Measurements from ENCODE around the gene UBFD1.
"Not testable (repeated sequence)": the region's sequence is repeated elsewhere in the genome, so short reads cannot be mapped to it uniquely, and the experiment has no call there.

UBFD1 gene

DNA sequence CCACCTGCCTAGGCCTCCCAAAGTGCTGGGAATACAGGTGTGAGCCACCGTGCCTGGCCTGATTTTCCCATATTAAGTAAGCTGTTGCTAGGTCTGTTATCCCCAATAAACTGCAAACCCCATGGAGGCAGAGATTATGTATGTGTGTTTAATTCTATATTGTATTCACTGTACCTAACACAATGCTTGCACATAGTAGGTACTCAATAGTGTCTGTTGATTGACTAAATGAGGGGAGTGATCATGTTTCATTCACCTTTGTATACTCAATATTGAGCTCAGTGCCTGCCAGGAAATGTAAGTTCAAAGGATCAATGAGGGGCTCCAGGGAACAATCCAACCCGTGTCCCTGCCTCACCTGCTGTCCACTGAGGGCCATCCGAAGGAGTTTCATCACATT, 32.6 kb upstream of the UBFD1 start:
- H3K4me3 ChIP-seq (ENCODE audit: low read depth, low read length), result no peak overlapping the region

DNA sequence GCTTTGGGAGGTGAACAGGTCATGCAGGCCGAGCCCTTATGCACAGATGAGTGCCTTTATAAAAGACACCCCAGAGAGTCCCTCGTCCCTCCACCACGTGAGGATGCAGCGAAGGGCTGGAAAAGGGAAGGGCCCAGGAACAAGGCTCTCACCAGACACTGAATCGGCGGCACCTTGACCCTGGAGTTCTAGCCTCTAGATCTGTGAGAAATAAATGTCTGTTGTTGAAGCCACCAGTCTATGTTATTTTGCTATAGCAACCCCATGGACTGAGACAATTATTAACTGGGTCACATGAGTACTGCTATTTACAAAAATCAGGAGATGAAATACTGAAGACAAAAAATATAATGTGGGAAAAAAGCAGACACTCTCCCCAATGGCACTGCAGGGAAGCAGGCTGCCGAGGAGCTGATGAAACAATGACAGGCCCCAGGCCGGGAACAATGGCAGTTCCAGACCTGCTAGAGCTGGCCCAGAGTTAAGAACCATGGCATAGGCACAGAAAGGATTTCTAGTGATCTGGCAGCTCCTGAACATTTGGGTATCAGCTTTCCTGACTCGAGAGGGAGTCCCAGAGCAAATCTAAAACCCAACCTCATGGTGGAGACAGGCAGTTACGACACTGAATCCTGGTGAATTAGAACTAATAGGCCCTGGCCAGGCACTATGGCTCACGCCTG, 29.4 kb upstream of the UBFD1 start:
- no peak overlapping the region for H3K4me3 ChIP-seq (ENCODE audit: low read depth, low read length)

DNA sequence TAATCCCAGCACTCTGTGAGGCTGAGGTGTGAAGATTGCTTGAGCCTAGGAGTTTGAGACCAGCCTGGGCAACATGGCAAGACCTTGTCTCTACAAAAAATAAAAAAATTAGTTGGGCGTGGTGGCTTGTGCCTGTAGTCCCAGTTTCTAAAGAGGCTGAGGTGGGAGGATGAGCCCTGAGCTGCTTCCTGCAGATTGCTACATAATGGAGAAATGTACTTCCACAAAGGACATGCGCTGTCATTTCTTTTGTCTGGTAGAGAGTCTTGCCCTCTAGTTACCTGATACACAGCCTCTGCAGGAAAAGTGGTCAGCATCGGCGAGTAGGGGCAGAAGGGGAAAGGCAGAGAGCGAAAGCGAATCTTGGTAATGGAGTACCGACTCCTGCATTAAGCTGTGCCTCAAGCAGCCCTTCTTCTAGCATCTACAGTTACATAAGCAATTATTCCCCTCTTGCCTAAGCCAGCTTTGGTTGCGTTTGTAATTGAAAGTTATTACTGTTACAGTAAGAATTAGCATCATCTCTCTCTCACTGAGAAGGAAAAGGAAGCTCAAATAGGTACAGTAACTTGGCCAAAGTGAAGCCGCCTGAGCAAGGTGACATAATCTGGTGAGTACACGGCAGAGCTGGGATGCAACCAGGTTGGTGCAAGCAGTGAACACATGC, 28.8 kb upstream of the UBFD1 start:
- no peak overlapping the region for H3K4me3 ChIP-seq (ENCODE audit: low read depth, low read length)

DNA sequence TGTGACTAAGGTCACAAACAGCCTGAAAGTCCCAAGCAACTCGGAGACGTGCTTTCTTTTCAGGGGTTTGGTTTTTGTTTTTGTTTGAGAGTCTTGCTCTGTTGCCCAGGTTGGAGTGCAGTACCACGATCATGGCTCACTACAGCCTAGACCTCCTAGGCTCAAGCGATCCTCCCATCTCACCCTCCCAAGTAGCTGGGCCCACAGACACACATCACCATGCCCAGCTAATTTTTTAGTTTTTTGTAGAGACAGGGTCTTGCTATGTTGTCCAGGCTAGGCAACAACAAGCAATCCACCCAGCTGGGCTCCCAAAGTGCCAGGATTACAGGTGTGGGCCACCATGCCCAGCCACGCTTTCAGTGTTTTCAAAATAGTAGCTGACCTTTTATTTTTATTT, 27.5 kb upstream of the UBFD1 start:
- no peak overlapping the region for H3K4me3 ChIP-seq (ENCODE audit: low read depth, low read length)

DNA sequence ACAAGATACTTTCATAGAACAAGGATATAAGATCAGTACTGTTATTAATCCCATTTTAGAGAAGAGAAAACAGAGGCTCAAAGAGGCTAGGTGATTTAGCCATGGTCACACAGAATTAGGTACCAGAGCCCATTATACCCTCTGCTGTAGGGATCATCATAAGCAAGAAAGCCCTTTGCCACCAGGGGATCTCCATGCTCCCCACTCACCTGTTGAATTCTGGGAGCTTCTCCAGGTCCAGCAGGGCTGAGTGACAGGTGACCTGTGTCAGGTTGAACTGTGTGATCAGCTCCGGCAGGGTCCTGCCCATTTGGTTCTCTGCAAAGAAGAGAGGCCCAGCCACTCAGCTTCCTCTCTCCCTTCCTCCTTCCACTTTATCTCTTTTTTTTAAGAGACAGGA, 25.1 kb upstream of the UBFD1 start:
- H3K4me3 ChIP-seq (ENCODE audit: low read depth, low read length), result no peak overlapping the region

DNA sequence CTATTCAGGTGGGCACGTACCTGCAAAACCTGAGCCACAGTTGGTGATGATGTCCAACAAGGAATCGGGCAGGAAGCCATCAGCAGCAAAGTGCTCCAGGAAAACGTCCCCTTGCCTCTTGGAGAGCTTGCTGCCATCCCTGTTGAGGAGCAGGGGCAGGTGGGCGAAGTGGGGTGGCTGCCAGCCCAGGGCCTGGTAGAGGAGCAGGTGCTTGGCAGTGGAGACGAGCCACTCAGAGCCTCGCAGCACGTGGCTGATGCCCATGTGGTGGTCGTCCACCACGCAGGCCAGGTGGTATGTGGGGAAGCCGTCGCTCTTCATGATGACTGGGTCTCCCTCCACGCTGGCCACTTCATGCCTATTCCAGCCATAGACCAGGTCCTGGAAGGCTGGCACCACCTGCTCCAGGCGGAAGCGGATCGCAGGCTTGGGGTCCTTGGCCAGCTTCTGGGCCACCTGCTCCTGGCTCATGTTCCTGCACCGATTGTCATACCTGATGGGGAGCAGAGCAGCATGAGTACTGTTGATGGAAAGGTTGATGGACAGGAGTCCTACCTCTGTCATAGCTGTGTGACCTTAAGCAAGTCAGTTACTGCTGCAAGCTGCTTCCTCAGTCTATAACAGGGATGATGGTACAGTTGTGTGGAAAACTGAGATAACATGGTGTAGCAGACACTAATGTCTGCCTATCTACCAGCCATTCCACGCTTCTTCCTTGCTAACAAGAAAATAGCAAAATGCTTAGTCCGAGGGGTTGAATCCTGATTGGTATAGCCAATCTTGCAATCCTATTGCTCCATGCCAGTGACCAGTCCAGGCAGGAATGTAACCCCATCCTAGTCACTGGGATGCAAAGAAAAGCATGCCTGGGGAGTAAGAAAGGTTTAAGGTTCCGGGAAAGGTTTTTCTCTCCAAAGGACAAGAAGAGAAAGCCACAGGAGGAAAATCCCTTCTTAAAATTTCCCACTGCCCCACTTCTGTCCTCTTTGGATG, 22.4 kb upstream of the UBFD1 start:
- H3K4me3 ChIP-seq (ENCODE audit: low read depth, low read length), result no peak overlapping the region

DNA sequence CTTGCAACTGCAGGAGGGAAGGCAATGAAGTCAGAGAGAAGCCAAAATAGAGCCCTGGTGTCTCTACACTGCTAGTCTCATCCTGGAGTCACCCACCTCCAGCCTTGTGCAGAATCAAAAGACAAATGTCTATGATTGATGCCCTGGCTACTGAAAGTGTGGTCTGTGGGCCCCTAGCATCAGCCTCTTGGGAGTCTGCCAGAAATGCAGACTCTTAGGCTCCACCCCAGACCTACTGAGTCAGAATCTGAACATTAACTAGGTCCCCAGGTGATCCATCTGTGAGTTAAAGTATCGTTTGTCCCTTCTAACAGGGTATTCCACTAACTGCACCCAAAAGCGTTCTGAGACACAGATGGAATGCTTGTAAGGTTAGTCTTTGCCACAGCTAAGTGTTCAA, 21.6 kb upstream of the UBFD1 start:
- no peak overlapping the region for H3K4me3 ChIP-seq (ENCODE audit: low read depth, low read length)

DNA sequence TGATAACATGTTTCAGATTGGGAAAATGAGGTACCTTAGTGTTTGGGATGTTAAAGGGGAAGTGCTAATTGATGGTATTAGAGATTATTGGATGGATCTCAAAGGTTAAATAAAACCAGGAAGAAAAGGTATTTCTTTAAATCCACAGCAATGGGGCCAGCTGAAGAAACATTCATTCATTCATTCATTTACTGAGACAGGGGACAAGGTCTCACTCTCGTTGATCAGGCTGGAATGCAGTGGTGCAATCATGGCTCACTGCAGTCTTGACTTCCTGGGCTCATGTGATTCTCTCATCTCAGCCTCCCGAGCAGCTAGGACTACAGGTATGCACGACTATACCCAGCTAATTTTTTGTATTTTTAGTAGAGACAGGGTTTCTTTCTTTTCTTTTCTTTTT, 20.1 kb upstream of the UBFD1 start:
- no peak overlapping the region for H3K4me3 ChIP-seq (ENCODE audit: low read depth, low read length)

DNA sequence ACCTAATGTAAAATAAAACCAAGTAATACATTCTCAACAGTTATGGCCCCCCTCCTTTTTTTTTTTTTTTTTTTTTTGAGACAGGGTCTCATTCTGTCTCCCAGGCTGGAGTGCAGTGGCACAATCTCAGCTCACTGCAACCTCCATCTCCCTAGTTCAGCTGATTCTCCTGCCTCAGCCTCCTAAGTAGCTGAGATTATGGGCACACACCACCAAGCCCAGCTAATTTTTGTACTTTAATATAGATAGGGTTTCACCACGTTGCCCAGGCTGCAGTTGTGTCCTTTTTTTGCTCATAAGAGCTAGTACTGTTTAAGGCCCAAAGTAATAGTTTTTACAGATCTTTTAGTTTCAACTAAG, 18.6 kb upstream of the UBFD1 start:
- H3K4me3 ChIP-seq (ENCODE audit: low read depth, low read length), result no peak overlapping the region

DNA sequence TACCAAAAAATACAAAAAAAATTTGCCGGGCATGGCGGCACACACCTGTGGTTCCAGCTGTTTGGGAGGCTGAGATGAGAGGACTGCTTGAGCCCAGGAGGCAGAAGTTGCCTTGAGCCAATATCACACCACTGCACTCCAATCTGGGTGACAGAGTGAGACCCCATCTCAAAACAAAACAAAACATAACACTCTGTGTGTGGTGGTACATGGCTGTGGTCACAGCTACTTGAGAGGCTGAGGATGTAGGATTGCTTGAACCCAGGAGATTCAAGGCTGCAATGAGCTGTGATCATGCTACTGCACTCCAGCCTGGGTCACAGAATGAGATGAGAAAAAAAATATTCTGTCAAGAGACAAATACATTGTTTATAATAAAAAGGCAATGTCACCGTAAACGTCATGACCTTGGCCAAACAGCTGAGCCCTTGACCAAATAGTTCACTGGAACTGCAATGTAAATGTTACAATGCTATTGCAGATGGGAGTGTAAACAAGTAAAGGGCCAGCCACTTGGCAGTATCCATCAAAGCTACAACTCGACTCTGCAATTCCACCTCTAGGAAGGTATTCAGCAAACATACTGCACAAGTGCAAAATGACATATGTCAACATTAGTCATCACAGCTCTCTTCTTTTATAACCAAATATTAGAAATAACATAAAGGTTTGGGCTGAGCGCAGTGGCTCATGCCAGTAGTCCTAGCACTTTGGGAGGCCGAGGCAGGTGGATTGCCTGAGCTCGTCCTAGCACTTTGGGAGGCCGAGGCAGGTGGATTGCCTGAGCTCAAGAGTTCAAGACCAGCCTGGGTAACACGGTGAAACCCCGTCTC, 17.3 kb upstream of the UBFD1 start:
- no peak overlapping the region for H3K4me3 ChIP-seq (ENCODE audit: low read depth, low read length)

DNA sequence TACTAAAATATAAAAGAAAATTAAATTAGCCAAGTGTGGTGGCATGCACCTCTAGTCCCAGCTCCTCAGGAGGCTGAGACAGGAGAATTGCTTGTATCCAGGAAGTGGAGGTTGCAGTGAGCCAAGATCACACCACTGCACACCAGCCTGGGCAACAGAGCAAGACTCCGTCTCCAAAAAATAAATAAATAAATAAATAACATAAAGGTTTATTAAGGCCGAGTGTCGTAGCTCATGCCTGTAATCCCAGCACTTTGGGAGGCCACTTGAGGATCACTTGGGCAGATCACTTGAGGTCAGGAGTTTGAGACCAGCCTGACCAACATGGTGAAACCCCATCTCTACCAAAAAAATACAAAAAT, 16.7 kb upstream of the UBFD1 start:
- H3K4me3 ChIP-seq (ENCODE audit: low read depth, low read length), result not testable (repeated sequence)

DNA sequence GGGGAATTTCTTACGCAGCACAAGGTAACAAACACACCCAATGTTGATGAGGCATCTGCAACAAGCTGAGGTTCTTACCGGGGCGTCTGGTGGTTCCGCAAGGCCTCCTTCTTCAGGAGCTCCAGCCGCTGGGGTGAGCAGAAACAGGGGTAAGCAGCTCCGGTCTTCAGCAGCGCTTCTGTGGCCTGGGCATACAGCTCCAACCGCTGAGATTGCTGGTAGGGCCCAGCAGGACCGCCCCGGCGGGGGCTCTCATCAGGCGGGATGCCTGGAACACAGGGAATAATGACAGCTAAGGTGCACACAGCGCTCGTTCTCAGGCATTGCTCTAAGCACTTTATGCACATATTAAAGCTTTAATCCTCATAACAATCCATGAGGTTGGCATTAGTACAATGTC, 13.1 kb upstream of the UBFD1 start:
- H3K4me3 ChIP-seq (ENCODE audit: low read depth, low read length), result no peak overlapping the region

DNA sequence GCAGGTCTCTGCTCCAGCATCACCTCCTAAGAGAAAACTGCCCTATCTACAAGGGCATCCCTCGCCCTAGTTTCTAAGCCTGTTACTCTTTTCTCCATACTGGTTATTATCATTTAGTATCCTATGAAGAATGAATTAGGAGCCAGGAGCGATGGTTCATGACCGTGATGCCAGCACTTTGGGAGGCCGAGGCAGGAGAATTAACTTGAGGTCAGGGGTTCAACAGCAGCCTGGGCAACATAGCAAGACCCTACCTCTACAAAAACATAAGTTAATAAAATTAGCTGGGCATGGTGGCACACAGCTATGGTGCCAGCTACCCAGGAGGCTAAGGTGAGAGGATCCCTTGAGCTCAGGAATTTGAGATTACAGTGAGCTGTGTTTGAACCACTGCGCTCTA, 7.6 kb upstream of the UBFD1 start:
- no peak overlapping the region for H3K4me3 ChIP-seq (ENCODE audit: low read depth, low read length)

DNA sequence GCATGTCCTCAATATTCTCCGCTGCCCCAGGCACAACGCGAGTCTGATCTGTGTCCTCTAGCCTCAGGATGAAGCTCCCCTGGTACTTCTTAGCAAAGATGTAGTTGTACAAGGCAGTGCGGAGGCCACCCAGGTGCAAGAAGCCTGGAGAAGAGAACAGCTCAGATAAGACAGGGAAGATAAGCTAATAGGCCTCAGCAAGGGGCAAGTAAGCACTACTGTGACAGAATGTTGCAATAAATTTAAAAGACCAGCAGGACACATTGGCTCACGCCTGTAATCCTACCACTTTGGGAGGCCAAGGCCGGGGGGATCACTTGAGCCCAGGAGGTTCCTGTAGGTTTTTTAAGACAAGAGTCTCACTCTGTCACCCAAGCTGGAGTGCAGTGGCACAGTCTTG, 5.4 kb upstream of the UBFD1 start:
- H3K4me3 ChIP-seq (ENCODE audit: low read depth, low read length), result no peak overlapping the region

DNA sequence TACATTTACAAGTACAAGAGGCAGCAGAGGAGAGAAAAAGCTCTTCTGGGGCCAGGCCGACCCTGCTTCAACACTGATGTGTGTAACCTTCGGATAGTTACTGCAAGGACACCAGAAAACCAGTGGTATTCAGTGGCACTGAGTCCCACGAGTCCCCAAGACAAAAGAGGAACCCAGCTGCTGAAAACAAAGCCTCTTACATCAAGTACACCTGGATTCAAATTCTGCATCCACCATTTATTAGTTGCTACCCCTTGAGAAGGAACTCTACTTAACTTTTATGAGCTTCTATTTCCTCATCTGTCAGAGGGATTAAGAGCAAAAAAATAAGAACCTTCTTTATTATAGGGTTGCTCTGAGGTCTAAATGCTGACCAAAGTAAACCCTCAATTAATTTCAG, 3.0 kb upstream of the UBFD1 start:
- H3K4me3 ChIP-seq (ENCODE audit: low read depth, low read length), result no peak overlapping the region

DNA sequence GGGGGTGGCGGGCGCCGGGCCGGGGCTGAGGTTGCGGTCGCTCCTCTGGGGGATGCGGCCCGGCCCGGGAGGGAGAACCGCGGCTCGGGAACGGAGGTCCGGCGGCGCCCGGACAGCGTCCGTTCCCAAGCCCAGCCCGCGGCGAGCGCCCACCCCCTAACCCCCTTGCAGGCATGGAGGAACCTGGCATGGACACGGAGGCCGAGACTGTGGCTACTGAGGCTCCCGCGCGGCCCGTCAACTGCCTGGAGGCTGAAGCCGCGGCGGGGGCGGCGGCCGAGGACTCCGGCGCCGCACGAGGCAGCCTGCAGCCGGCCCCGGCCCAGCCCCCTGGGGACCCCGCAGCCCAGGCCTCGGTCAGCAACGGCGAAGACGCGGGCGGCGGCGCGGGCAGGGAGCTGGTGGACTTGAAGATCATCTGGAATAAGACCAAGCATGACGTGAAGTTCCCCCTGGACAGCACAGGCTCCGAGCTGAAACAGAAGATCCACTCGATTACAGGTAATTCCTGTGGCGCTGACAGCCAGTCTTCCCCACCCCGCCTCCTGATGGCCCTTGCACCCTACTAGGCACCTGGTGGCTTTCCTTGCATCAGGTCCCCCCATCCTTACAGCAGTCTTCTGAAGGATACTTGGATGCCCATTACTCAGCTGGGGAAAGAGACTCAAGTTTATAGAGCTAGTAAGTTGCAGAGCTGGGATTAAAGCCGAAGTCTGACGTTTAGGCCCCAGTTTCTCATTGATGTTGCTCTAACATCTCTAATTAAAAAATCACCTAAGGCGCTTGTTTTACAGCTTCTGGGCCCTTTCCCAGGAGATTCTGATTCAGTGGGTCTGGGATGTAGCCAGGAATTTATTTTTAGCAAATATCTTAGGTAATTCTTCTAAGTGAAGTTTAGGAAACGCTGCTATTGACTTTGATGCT, 514 bp downstream of the UBFD1 start:
- H3K4me3 ChIP-seq (ENCODE audit: low read depth, low read length), result peak overlapping the region; percentile 94

DNA sequence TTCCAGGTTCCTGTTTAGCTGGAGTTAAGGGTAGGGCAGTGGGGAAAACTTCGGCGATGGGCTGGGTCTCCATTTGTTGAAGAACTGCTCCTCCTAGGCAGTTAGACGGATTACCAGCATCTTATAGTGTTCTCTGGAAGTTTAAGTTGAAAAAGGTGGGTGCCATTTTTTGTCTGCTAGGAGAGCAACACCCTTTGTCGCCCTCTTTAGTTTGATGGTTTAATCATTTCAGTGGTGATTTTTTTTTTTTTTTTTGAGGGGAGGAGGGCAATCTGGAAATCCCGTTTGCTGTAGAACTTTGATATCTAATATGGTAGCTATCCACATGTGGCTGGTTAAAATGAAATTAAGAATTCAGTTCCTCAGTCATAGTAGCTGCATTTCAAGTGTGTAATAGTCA, 4.1 kb downstream of the UBFD1 start:
- H3K4me3 ChIP-seq (ENCODE audit: low read depth, low read length), result no peak overlapping the region

DNA sequence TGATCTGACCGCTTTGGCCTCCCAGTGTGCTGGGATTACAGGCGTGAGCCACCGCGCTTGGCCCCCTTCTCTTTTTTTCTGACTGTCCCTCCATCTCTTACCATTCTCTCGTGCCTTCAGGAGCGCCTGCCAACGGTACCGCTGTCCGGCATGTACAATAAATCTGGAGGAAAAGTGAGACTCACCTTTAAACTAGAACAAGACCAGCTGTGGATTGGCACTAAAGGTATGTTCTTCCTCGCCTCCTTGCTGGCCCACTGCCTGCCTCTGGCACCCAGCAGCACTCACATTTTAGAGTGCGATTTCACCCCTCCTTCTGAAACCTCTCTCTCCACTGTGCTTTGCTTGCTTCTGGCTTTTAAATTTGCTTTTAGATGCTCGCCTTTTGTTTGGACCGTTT, 5.0 kb downstream of the UBFD1 start:
- H3K4me3 ChIP-seq (ENCODE audit: low read depth, low read length), result no peak overlapping the region

DNA sequence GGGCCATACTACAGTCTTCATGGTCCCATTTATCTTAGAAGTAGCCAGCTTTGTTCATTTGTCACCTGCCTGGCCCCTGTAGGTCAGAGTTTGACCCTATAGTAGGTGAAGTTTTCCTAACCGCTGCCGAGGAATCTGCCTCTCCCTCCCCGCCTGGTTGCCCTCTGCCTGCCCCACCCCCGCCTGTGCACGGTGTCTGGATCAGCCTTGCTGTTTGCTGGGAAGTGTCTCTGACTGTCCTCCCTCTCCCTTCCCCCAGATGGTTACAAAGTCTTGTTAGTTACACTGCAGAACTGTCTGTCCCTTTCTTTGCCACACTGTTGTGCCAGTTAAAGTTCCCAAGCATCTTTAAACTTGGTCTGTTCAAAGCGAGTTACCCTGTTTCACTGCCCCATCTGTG, 5.7 kb downstream of the UBFD1 start:
- no peak overlapping the region for H3K4me3 ChIP-seq (ENCODE audit: low read depth, low read length)
